ENCODE measurements around the gene MRPL22. TPM values are rescaled to one million over a fixed set of nuclear protein-coding genes. Genes with fewer than 3 reads are reported as not detected.
"Not testable (repeated sequence)": the region's sequence is repeated elsewhere in the genome, so short reads cannot be mapped to it uniquely, and the experiment has no call there.

MRPL22 gene
- total RNA-seq, 1 experiment from 2014 or later, result 58.1 TPM

DNA sequence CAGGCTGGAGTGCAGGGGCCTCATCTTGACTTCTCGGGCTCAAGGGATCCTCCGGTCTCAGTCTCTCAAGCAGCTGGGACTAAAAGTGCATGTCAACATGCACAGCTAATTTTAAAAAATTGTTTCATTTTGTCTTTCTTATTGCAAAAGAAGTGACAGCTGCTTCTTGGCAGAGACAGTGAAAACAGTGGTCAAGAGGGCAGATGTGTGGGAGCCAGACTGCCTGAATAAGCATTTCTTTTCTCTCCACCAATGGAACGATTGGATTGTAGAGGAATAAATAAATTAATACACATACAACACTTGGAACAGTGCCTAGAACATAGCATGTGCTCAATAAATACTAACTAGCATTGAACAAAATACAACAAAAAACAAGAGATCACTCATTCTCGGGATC, 45.3 kb downstream of the MRPL22 start:
- no peak for DNase-seq (ENCODE audit: extremely low read depth, low read depth)

DNA sequence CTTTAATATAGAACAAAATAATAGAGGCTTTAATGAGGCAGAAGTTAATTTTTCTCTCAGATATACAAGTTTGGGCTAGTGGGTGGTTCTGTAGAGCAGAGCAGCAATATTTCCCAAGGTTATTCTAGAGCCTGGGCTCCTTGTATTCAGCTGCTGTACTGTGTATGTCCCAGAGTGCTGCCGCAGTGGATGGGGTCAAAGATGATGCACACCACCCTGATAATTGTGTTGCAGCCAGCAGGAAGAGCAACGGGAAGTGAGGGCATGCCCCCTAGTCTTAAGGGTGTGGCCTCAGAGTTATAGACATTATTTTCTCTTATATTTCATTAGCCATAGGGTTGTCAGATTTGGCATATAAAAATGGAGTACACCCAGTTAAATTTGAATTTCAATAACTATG, 48.8 kb downstream of the MRPL22 start:
- DNase-seq (ENCODE audit: extremely low read depth, low read depth), result no peak

DNA sequence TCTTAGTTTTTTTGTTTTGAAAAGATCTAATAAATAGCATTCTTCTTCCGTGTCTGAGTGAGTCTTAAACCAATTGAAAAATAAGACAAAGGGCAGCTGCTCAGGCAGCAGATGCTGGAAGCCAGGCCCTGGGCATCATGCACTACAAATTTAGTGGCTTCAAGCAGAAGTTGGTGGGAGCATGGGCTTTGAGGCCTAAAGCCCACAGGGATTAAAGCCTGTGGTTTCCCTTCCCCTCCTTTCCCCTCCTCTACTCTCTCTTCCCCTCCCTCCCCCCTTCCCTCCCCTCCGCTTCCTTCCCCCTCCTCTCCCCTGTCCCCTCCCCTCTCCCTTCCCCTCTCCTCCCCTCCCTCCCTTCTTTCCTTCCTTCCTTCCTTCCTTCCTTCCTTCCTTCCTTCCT, 52.6 kb downstream of the MRPL22 start:
- no peak for DNase-seq (ENCODE audit: extremely low read depth, low read depth)

DNA sequence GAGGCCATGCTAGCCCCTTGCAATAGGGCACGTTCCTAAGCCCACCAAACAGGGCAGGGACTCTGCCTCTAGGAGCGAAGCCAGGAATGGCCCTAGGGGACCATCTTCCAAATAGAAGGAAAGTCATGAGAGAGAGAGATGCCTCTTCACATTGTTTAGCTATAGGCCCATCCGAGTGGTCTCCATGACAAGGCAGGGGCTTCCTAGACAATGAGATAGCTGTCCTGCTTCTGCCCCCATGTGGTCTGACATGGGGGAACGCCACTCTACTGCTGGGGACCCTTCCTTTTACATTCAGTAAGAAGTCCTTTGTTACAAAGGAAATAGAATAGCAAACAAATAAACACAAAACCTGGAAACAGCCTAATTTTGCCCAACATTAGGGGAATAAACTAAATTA, 54.8 kb downstream of the MRPL22 start:
- DNase-seq (ENCODE audit: extremely low read depth, low read depth), result no peak

DNA sequence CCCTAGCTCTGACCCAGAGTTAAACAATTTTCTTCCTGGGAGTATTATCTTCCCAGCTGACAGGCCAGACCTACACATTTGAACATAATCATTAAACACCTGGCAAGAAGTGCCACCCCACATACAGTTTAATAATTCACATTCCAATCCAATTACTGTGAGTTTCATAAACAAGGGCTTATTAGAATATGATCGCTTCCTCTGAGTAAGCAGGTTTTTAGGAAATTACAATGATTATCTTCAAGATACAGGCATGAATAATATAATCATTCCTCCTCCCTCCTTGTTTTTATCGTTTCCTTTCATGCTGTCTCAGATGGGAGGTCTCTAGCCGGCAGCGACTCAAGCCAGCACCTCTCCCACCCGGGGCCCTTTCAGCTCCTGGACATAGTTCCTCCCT, 56.9 kb downstream of the MRPL22 start:
- DNase-seq (ENCODE audit: extremely low read depth, low read depth), result no peak

DNA sequence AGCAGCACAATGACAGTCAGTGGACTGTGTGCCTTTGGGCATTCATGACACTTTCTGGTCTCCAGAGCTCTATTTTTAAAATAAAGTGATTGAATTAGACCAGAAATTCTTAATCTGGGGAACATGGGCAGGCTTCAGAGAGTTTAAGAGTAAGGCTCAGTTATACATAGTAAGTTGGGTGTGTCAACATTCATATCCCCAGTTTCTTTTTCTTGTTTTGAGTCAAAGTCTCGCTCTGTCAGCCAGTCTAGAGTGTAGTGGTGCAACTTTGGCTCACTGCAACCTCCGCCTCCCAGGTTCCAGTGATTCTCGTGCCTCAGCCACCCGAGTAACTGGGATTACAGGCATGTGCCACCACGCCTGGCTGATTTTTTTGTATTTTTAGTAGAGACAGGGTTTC, 59.0 kb downstream of the MRPL22 start:
- DNase-seq (ENCODE audit: extremely low read depth, low read depth), result no peak

DNA sequence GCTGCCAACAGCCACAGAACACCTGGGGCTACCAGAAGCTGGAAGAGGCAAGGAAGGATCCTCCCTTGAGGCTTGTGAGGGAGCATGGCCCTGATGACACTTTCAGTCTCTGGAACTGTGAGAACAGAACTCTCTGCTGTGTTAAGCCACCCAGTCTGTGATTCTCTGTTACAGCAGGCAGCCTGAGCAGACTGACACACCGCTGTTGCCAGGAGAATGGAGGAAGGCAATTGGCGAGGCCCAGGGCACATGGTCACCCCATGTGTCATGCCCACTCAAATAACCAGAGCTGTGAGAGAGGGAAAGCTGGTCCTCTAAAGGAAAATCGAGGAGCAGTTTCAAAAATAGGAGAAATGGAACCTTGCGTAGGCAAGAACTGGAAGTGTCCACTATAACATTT, 60.6 kb downstream of the MRPL22 start:
- no peak for DNase-seq (ENCODE audit: extremely low read depth, low read depth)

DNA sequence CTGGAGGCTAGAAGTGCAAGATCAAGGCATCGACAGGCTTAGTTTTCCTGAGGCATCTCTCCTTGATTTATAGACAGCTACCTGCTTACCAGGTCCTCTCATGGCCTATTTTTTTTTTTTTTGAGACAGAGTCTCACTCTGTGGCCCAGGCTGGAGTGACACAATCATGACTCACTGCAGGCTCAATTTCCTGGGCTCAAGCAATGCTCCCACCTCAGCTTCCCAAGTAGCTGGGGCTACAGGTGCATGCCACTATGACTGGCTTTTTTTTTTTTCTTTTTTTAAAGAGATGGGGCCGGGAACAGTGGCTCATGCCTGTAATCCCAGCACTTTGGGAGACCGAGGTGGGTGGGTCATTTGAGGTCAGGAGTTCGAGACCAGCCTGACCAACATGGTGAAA, 61.8 kb downstream of the MRPL22 start:
- not testable (repeated sequence) for DNase-seq (ENCODE audit: extremely low read depth, low read depth)

DNA sequence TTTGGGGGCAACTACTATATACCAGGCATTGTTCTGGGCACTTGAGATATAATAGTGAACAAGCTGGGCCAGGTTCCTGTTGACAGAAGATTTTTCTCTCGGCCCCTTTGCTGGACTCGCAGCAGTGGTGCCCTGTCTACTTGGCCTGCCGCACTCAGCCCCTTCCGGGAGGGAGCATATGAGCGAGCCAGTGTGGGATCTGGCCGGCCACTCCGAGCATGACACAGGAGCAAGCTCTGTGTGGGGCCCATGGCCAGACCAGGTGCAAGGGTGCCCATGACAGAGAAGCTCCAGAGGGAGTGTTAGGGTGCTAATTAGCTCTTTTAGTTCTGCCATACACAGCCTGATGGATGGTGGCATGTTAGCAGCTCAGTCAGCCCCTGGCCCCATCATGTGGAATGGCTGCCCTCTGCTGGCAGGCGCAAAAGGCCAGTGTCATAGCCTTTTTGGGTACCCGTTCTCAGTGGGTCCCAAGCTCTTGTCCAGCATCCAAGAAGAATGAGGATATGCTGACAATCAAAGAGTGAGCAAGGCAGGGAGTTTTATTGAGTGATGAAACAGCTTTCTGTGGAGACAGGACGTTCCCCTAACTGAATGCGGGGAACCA, 63.4 kb downstream of the MRPL22 start:
- DNase-seq (ENCODE audit: extremely low read depth, low read depth), result peak; percentile 47

DNA sequence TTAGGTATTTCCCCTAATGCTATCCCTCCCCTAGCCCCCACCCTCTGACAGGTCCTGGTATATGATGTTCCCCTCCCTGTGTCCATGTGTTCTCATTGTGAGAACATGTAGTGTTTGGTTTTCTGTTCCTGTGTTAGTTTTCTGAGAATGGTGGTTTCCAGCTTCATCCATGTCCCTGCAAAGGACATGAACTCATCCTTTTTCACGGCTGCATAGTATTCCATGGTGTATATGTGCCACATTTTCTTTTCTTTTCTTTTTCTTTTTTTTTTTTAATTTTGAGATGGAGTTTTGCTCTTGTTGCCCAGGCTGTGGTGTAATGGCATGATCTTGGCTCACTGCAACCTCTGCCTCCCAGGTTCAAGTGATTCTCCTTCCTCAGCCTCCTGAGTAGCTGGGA, 65.4 kb downstream of the MRPL22 start:
- DNase-seq (ENCODE audit: extremely low read depth, low read depth), result not testable (repeated sequence)

DNA sequence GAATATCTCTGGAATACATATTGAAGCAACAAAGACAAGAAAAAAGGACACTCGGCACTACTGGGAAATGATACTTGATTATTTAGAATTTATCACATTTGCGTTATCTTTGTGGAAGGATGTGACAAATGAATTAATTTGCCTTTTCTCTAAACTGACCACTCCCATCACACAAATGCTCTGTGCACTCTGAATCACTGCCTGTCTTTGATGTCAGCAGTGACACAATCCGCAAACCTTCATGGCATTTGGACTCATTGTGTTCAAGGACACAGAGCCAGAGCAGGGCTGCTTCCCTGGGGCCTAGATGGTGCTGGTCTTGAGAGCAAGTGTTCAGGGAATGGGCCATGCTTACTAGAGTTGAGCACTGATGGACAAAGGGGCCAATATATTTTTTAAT, 67.8 kb downstream of the MRPL22 start:
- peak; percentile 24 for DNase-seq (ENCODE audit: extremely low read depth, low read depth)

DNA sequence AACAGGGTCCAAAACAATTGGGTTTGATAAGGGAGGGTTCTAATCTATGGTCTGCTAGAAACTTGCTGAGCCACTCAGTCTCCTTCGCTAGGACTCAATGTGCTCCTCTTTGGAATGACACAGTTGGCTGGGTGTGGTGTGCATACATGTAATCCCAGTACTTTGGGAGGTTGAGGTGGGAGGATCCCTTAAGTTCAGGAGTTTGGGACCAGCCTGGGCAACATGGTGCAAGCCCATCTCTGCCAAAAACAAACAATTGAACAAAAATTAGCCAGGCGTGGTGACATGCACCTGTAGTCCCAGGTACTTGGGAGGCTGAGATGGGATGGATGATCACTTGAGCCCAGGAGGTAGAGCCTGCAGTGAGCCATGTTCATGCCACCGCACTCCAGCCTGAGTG, 70.0 kb downstream of the MRPL22 start:
- no peak for DNase-seq (ENCODE audit: extremely low read depth, low read depth)

DNA sequence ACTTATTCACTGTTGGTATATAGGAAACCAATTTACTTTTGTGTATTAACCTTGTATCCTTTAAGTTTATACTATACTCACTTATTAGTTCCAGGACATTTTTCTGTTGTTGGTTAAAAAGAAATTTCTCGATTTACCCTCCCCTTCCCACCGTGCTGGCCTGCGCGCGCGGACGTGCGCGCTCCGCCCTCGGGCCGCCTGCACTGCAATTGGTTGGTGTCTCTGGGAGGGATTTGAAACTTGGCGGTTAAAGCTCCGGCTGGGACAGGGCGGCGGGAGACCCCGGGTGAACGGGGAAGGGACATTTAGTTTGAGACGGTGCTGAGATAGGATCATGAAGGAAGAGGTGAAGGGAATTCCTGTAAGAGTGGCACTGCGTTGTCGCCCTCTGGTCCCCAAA, 72.7 kb downstream of the MRPL22 start, which contains the start of gene KIF4B:
TSS of gene KIF4B (plus strand) at position 230 of the 400 bp plus-strand sequence. CDS start at position 335, 105 bp downstream.
- DNase-seq (ENCODE audit: extremely low read depth, low read depth), result no peak

DNA sequence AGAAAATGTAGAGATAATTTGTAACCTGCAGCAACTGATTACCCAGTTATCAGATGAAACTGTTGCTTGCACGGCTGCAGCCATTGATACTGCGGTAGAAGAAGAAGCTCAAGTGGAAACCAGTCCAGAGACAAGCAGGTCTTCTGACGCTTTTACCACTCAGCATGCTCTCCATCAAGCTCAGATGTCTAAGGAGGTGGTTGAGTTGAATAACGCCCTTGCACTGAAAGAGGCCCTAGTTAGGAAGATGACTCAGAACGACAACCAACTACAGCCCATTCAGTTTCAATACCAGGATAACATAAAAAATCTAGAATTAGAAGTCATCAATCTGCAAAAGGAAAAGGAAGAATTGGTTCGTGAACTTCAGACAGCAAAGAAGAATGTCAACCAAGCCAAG, 74.4 kb downstream of the MRPL22 start:
- no peak for DNase-seq (ENCODE audit: extremely low read depth, low read depth)

DNA sequence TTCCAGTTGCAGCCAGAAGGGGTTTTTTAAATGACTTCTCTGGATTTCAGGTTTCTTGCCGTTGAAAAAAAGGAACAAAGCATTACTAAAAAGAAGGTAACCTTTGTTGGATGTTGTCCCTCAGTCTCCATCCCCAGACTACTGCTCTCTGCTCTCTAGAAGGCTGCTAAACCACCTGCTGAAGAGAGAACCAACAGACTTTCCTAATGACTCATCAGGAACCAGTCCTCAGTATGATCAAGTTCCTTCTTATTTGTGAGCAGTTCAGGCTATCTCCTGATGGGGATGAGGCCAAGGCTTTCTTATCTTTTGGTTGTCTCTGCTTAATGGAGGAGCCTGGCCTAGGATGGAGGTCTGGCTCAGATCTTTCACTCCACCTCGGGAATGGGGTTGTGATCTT, 76.7 kb downstream of the MRPL22 start:
- no peak for DNase-seq (ENCODE audit: extremely low read depth, low read depth)

Other genes starting within 250 kb of the MRPL22 start
- 79.8 and 86.0 TPM in 2 replicates for gene LARP1, start 185.7 kb upstream of the MRPL22 start, total RNA-seq (2014; rRNA removed; shearing (Covaris generic))
- gene FAXDC2, start 90.5 kb upstream of the MRPL22 start, total RNA-seq (2014; rRNA removed; shearing (Covaris generic)), result not detected in 2 replicates
- gene CNOT8, start 82.4 kb upstream of the MRPL22 start, total RNA-seq (2014; rRNA removed; shearing (Covaris generic)), result 67.3 and 81.2 TPM in 2 replicates
- 19.9 and 26.0 TPM in 2 replicates for gene GEMIN5, start 2.9 kb upstream of the MRPL22 start, total RNA-seq (2014; rRNA removed; shearing (Covaris generic))
- gene KIF4B, start 72.7 kb downstream of the MRPL22 start, total RNA-seq (2014; rRNA removed; shearing (Covaris generic)), result 0.05 TPM in 1 of 2 replicates, not detected in the other